IMR-90 (cell line): ENCODE measurements around the gene OR51G1. TPM values are rescaled to one million over a fixed set of nuclear protein-coding genes. Genes with fewer than 3 reads are reported as not detected.

Source experiments
- ATAC-seq: fragments of 200-7000 bp; cut with Tn5 transposase; 2 replicates; pipeline ENCODE4 v1.9.1; 2020; ENCODE audit warnings: low read depth, mild to moderate bottlenecking, moderate library complexity
- BruUV-seq: library from RNA; stranded (reverse); fragments of 400-500 nt; replicated peaks from 2 replicates; lab custom pipeline; 2021; lab: Mats Ljungman, UMichigan
- CTCF ChIA-PET: fragments of 300-600 bp; formaldehyde crosslinking; extraction: SDS; loops from one replicate; lab custom pipeline; 2021; ENCODE audit warnings: antibody characterized with exemption; lab: Yijun Ruan, JAX
- POLR2A ChIA-PET: fragments of 300-600 bp; sonication (Branson Sonifier 250); formaldehyde crosslinking; loops from one replicate; lab custom pipeline; 2022; ENCODE audit warnings: antibody characterized with exemption; ENCODE audit not compliant: unreplicated experiment; lab: Charles Lee
- DNase-seq: peaks from one replicate; pipeline ENCODE4 v3.0.0; 2013
- H2AFZ ChIP-seq: replicated peaks from 2 replicates; pipeline ENCODE3; 2013; ENCODE audit warnings: low read length, mild to moderate bottlenecking; ENCODE audit not compliant: poor library complexity
- H2AK5ac ChIP-seq: 2 replicates; pipeline ENCODE4 v1.6.1; 2013; ENCODE audit warnings: low read depth, low read length, inconsistent platforms
- H2AK9ac ChIP-seq: replicated peaks from 2 replicates; pipeline ENCODE3; 2013; ENCODE audit warnings: mild to moderate bottlenecking, low read depth, low read length, moderate library complexity; ENCODE audit not compliant: poor library complexity
- H2BK120ac ChIP-seq: 2 replicates; pipeline ENCODE4 v1.6.1; 2013; ENCODE audit warnings: low read depth, low read length, inconsistent platforms
- H2BK15ac ChIP-seq: 3 replicates; pipeline ENCODE4 v1.6.1; 2013; ENCODE audit warnings: low read depth, low read length, inconsistent platforms
- H2BK20ac ChIP-seq: 2 replicates; pipeline ENCODE4 v1.6.1; 2013; ENCODE audit warnings: low read depth, mild to moderate bottlenecking, inconsistent platforms, low read length, moderate library complexity
- H2BK5ac ChIP-seq: 2 replicates; pipeline ENCODE4 v1.6.1; 2013; ENCODE audit warnings: mild to moderate bottlenecking, low read depth, low read length, inconsistent platforms; ENCODE audit not compliant: poor library complexity, severe bottlenecking
- H3K14ac ChIP-seq: replicated peaks from 2 replicates; pipeline ENCODE4 v1.6.1; 2013; ENCODE audit warnings: low read depth, low read length, inconsistent platforms
- H3K18ac ChIP-seq: 2 replicates; pipeline ENCODE4 v1.6.1; 2013; ENCODE audit warnings: low read depth, low read length, control low read depth
- H3K23ac ChIP-seq: 2 replicates; pipeline ENCODE4 v1.6.1; 2013; ENCODE audit warnings: low read depth, low read length, inconsistent platforms
- H3K27ac ChIP-seq: 2 replicates; pipeline ENCODE4 v1.5.1; 2013; ENCODE audit warnings: mild to moderate bottlenecking, control low read depth, low read length; ENCODE audit not compliant: insufficient read depth
- H3K27me3 ChIP-seq: 2 replicates; pipeline ENCODE4 v1.6.1; 2013; ENCODE audit warnings: low read length; ENCODE audit not compliant: control insufficient read depth, insufficient read depth
- H3K36me3 ChIP-seq: 2 replicates; pipeline ENCODE4 v1.6.1; 2013; ENCODE audit warnings: low read length, mixed read lengths; ENCODE audit not compliant: control insufficient read depth, insufficient read depth
- H3K4ac ChIP-seq: 2 replicates; pipeline ENCODE4 v1.6.1; 2013; ENCODE audit warnings: low read depth, low read length, inconsistent platforms
- H3K4me1 ChIP-seq: 2 replicates; pipeline ENCODE4 v1.6.1; 2013; ENCODE audit warnings: low read length, mixed read lengths; ENCODE audit not compliant: control insufficient read depth, insufficient read depth
- H3K4me2 ChIP-seq: 2 replicates; pipeline ENCODE4 v1.6.1; 2013; ENCODE audit warnings: low read depth, mild to moderate bottlenecking, control low read depth, low read length, moderate library complexity
- H3K4me3 ChIP-seq: 2 replicates; pipeline ENCODE4 v1.5.1; 2013; ENCODE audit warnings: low read depth, mild to moderate bottlenecking, control low read depth, low read length, moderate library complexity; ENCODE audit not compliant: insufficient read depth
- H3K56ac ChIP-seq: 2 replicates; pipeline ENCODE4 v1.6.1; 2013; ENCODE audit warnings: low read length, inconsistent platforms; ENCODE audit not compliant: insufficient read depth; ENCODE audit errors: extremely low read depth
- H3K79me1 ChIP-seq, 2 experiments: 2 replicates each; pipeline ENCODE4 v1.6.1; 2013; ENCODE audit warnings: low read length in 2 of 2, inconsistent platforms in 1 of 2, low read depth in 1 of 2
- H3K9ac ChIP-seq: 2 replicates; pipeline ENCODE4 v1.6.1; 2013; ENCODE audit warnings: low read depth, low read length, control low read depth
- H3K9me1 ChIP-seq: 2 replicates; pipeline ENCODE4 v1.6.1; 2013; ENCODE audit warnings: low read length, inconsistent platforms; ENCODE audit not compliant: insufficient read depth
- H3K9me3 ChIP-seq: 2 replicates; pipeline ENCODE4 v1.6.1; 2013; ENCODE audit warnings: low read length; ENCODE audit not compliant: control insufficient read depth, insufficient read depth
- H4K20me1 ChIP-seq: 2 replicates; pipeline ENCODE4 v1.6.1; 2013; ENCODE audit warnings: low read length, inconsistent platforms; ENCODE audit not compliant: insufficient read depth
- H4K5ac ChIP-seq: 2 replicates; pipeline ENCODE4 v1.6.1; 2013; ENCODE audit warnings: mild to moderate bottlenecking, low read depth, low read length, control low read depth
- H4K8ac ChIP-seq, 2 experiments: 2 replicates each; pipeline ENCODE4 v1.6.1; 2013; ENCODE audit warnings: low read depth in 2 of 2, low read length in 2 of 2, control low read depth in 1 of 2, inconsistent platforms in 1 of 2
- H4K91ac ChIP-seq: 2 replicates; pipeline ENCODE4 v1.6.1; 2013; ENCODE audit warnings: low read depth, low read length, inconsistent platforms; ENCODE audit not compliant: insufficient read depth
- CEBPB ChIP-seq: IDR thresholded peaks from 2 replicates; pipeline ENCODE4 v1.6.1; 2012; ENCODE audit warnings: low read depth, low read length, improper control_type of control experiment
- ELK1 ChIP-seq: fragments of 150-350 bp; IDR thresholded peaks from 2 replicates; pipeline ENCODE4 v1.6.1; 2016; ENCODE audit warnings: low read depth, mild to moderate bottlenecking, low read length, moderate library complexity, borderline replicate concordance
- FOS ChIP-seq: fragments of 150-350 bp; IDR thresholded peaks from 2 replicates; pipeline ENCODE4 v1.6.1; 2016; ENCODE audit warnings: low read depth, low read length
- MAFK ChIP-seq: IDR thresholded peaks from 2 replicates; pipeline ENCODE4 v1.6.1; 2012; ENCODE audit warnings: low read depth, low read length, improper control_type of control experiment
- NFE2L2 ChIP-seq: fragments of 150-350 bp; IDR thresholded peaks from 2 replicates; pipeline ENCODE4 v1.6.1; 2016; ENCODE audit warnings: low read depth, mild to moderate bottlenecking, low read length
- POLR2A ChIP-seq: IDR thresholded peaks from 2 replicates; pipeline ENCODE4 v1.6.1; 2012; ENCODE audit warnings: mild to moderate bottlenecking, low read depth, low read length
- USF2 ChIP-seq: fragments of 150-350 bp; IDR thresholded peaks from 2 replicates; pipeline ENCODE4 v1.6.1; 2017; ENCODE audit warnings: mild to moderate bottlenecking, antibody characterized with exemption, low read length, low read depth
- WGBS, 2 experiments: methylation state at CpG; one replicate each; pipeline versions ENCODE4 v1.1.5 to v1.1.7; 2013; ENCODE audit warnings: missing lambda C conversion rate in 2 of 2; ENCODE audit not compliant: insufficient read length in 1 of 2; ENCODE audit errors: extremely low coverage in 2 of 2; 5-methylcytosine and 5-hydroxymethylcytosine counted together
- dilution Hi-C: fragments of 300-500 bp; cut with HindIII; formaldehyde crosslinking; loops from one replicate; pipeline ENCODE4 v1.14.3; 2018; ENCODE audit warnings: low sequenced_read_pairs; ENCODE audit not compliant: unreplicated experiment
- in situ Hi-C: fragments of 300-500 bp; cut with MboI; formaldehyde crosslinking; loops from 3 replicates; pipeline ENCODE4 v1.14.3; 2019; ENCODE audit warnings: low sequenced_read_pairs, inconsistent platforms, mixed read lengths
- intact Hi-C: fragments of 100-400 bp; cut with micrococcal nuclease; formaldehyde crosslinking; loops from 2 replicates; pipeline ENCODE4 v1.10.0; 2022
- polyA plus RNA-seq, 3 experiments: library from polyadenylated mRNA; depleted of rRNA; stranded (reverse); fragments of >200 nt; gene quantifications; 2 replicates each; pipeline ENCODE4 v1.2.3, GENCODE V29; 2012; ENCODE audit warnings: low replicate concordance in 1 of 3
- total RNA-seq: library from RNA; depleted of rRNA; stranded (reverse); fragments of >200 nt; gene quantifications from 2 replicates; pipeline ENCODE4 v1.2.3, GENCODE V29; 2012

OR51G1 gene
- total and polyA plus RNA-seq, 2 of the 4 experiments (the other 2 are of a cell fraction): not detected

GRCh38 chr11:4881860-4882500 is 42.2 kb downstream of the OR51G1 start, which contains the start of gene OR51T1:
Gene OR51T1 (plus strand): TSS chr11:4881900. CDS start chr11:4881900, 0 bp downstream.
- ChIA-PET POLR2A (no interaction called here), CTCF (no interaction called here)
- no peaks in the 10 kb centered on the region for H3K36me3 ChIP-seq
- H4K91ac ChIP-seq: peak within 1 kb of the TSS; percentile 34; the same call in 1 of the 2 replicates
- peak within 1 kb of the TSS; percentile 61; the same call in 1 of the 2 replicates for H3K4me2 ChIP-seq
- peaks cover 5% of the 10 kb centered on the region for H3K9me1 ChIP-seq
- no peak within 1 kb of the TSS for H3K56ac ChIP-seq
- H3K79me1 ChIP-seq: no peaks in the 10 kb centered on the region
- no peak within 1 kb of the TSS for H4K8ac ChIP-seq
- ATAC-seq (peak; percentile 63; the same call in 1 of the 2 replicates), DNase-seq (peak; percentile 40)
- no TSS peak for BruUV-seq
- no peak within 1 kb of the TSS for H3K18ac ChIP-seq
- no peaks in the 10 kb centered on the region for H3K27me3 ChIP-seq
- peak within 1 kb of the TSS; percentile 61 for H2BK120ac ChIP-seq
- H2AK5ac ChIP-seq: peak within 1 kb of the TSS; percentile 39; the same call in 1 of the 2 replicates
- H2AK9ac ChIP-seq: no peak within 1 kb of the TSS
- no peak within 1 kb of the TSS for H2BK15ac ChIP-seq
- dilution Hi-C loops: no loop called here
- no peak within 1 kb of the TSS for H2BK5ac ChIP-seq
- H3K4ac ChIP-seq: peak within 1 kb of the TSS; percentile 41; the same call in 1 of the 2 replicates
- no peak within 1 kb of the TSS for H3K27ac ChIP-seq
- no peak within 1 kb of the TSS for H3K4me3 ChIP-seq
- peak within 1 kb of the TSS; percentile 66 for H2BK20ac ChIP-seq
- peaks cover 2% of the 10 kb centered on the region; the same call in 1 of the 2 replicates for H3K4me1 ChIP-seq
- intact Hi-C loops: no loop called here
- H4K20me1 ChIP-seq: no peaks in the 10 kb centered on the region
- TF ChIP-seq CEBPB: peak; percentile 35; the same call in 1 of the 2 replicates
- peak; percentile 18; the same call in 1 of the 2 replicates for TF ChIP-seq NFE2L2
- TF ChIP-seq USF2: no peak
- TF ChIP-seq MAFK: no peak
- TF ChIP-seq POLR2A: no peak
- no peak for TF ChIP-seq ELK1
- TF ChIP-seq FOS: no peak
- H2AFZ ChIP-seq: peak within 1 kb of the TSS; percentile 82
- no peak within 1 kb of the TSS for H4K5ac ChIP-seq
- no peak within 1 kb of the TSS for H3K23ac ChIP-seq
- in situ Hi-C loops: no loop called here
- H3K9me3 ChIP-seq: no peaks in the 10 kb centered on the region
- H3K14ac ChIP-seq: no peak within 1 kb of the TSS; the same call in 1 of the 2 replicates
- H3K9ac ChIP-seq: no peak within 1 kb of the TSS
- 62% methylated on average over 5 of the region's 8 CpGs; no CpG with 5 or more reads in 1 of the 2 experiments for WGBS, 2 experiments
